SU-DHL-6 (cell line): ENCODE results near the gene C17orf114.

Source experiments
- H2AFZ ChIP-seq: fragments of 200-600 bp; sonication (generic); 2 replicates; pipeline ENCODE4 v1.6.1; 2014; ENCODE audit warnings: low read depth, mild to moderate bottlenecking, moderate library complexity, mixed read lengths, antibody characterized with exemption, low read length; ENCODE audit not compliant: severe bottlenecking
- H3F3A ChIP-seq: fragments of 200-600 bp; shearing (Covaris generic); 2 replicates; pipeline ENCODE4 v1.6.0; 2016; ENCODE audit warnings: antibody characterized with exemption, mild to moderate bottlenecking; ENCODE audit not compliant: insufficient read depth
- H3K27ac ChIP-seq: fragments of 200-600 bp; sonication (generic); 2 replicates; pipeline ENCODE4 v1.5.1; 2016; ENCODE audit warnings: low read depth, mild to moderate bottlenecking, low read length, moderate library complexity, mixed read lengths
- H3K27me3 ChIP-seq: fragments of 200-600 bp; sonication (generic), shearing (Covaris generic); 2 replicates; pipeline ENCODE4 v1.6.0; 2014; ENCODE audit warnings: mild to moderate bottlenecking, low read length
- H3K36me3 ChIP-seq: fragments of 200-600 bp; sonication (generic); 2 replicates; pipeline ENCODE4 v1.6.1; 2014; ENCODE audit warnings: mild to moderate bottlenecking, low read length, mixed read lengths
- H3K4me2 ChIP-seq: fragments of 300-600, 200-600 bp; shearing (Covaris generic), sonication (generic); 2 replicates; pipeline ENCODE4 v1.6.0; 2014; ENCODE audit warnings: low read length, low read depth, mild to moderate bottlenecking; ENCODE audit not compliant: poor library complexity, severe bottlenecking
- H3K4me3 ChIP-seq: fragments of 200-600 bp; sonication (generic); 2 replicates; pipeline ENCODE4 v1.5.1; 2014; ENCODE audit warnings: antibody characterized with exemption, low read length, mild to moderate bottlenecking, mixed read lengths; ENCODE audit not compliant: insufficient read depth, poor library complexity, severe bottlenecking
- H3K79me2 ChIP-seq: fragments of 200-600 bp; sonication (generic); 2 replicates; pipeline ENCODE4 v1.6.1; 2014; ENCODE audit warnings: mild to moderate bottlenecking, low read length, moderate library complexity; ENCODE audit not compliant: insufficient read depth
- H3K9ac ChIP-seq: fragments of 200-600 bp; sonication (generic); 2 replicates; pipeline ENCODE4 v1.7.0; 2014; ENCODE audit warnings: mild to moderate bottlenecking, low read length
- H3K9me2 ChIP-seq: fragments of 200-600 bp; sonication (generic); replicated peaks from 2 replicates; pipeline ENCODE4 v1.6.1; 2014; ENCODE audit warnings: low read length; ENCODE audit not compliant: insufficient read depth
- H3K9me3 ChIP-seq: fragments of 200-600 bp; sonication (generic); 2 replicates; pipeline ENCODE4 v1.6.1; 2014; ENCODE audit warnings: low read length, mixed read lengths; ENCODE audit not compliant: insufficient read depth
- H4K20me1 ChIP-seq: fragments of 200-600 bp; sonication (generic); 2 replicates; pipeline ENCODE4 v1.6.1; 2014; ENCODE audit warnings: low read depth, mild to moderate bottlenecking, antibody characterized with exemption, low read length, moderate library complexity, mixed read lengths
- CTCF ChIP-seq: fragments of 200-600 bp; sonication (generic); IDR thresholded peaks from one replicate; pipeline ENCODE4 v1.5.1; 2017; ENCODE audit warnings: antibody characterized with exemption, mild to moderate bottlenecking, low read length, moderate library complexity; ENCODE audit not compliant: insufficient read depth, poor library complexity, severe bottlenecking
- EZH2phosphoT487 ChIP-seq: fragments of 200-600 bp; sonication (generic), shearing (Covaris generic); conservative IDR thresholded peaks from 2 replicates; pipeline ENCODE4 v1.6.1; 2018; ENCODE audit warnings: mild to moderate bottlenecking, antibody characterized with exemption, low read length, moderate library complexity, mixed read lengths

C17orf114 gene

GRCh38 chr17:4780325-4780955 is 21.7 kb downstream of the C17orf114 start:
- H3K4me3 ChIP-seq, result no peak overlapping the region
- H3K4me2 ChIP-seq, result no peak overlapping the region
- H4K20me1 ChIP-seq, result no peaks in the 10 kb centered on the region
- H3K36me3 ChIP-seq, result no peaks in the 10 kb centered on the region
- H2AFZ ChIP-seq, result no peak overlapping the region
- no peaks in the 10 kb centered on the region for H3K9me3 ChIP-seq
- TF ChIP-seq CTCF, result no peak
- no peak for TF ChIP-seq EZH2phosphoT487
- no peaks in the 10 kb centered on the region for H3K79me2 ChIP-seq
- no peaks in the 10 kb centered on the region for H3K9me2 ChIP-seq
- no peak overlapping the region for H3K9ac ChIP-seq
- H3K27me3 ChIP-seq, result no peaks in the 10 kb centered on the region
- no peak overlapping the region for H3K27ac ChIP-seq
- H3F3A ChIP-seq, result no peaks in the 10 kb centered on the region

- TF ChIP-seq CTCF (no peak), EZH2phosphoT487 (no peak)
- Histone ChIP-seq H3K27ac (no peak overlapping the region), H3K36me3 (no peaks in the 10 kb centered on the region)
Observed at GRCh38 chr17:4777969-4778760, 24.0 kb downstream of the C17orf114 start.

GRCh38 chr17:4772235-4772613 is 29.9 kb downstream of the C17orf114 start:
- Histone ChIP-seq H3K27me3 (no peaks in the 10 kb centered on the region), H3K4me2 (no peak overlapping the region), H3K4me3 (no peak overlapping the region), H2AFZ (no peak overlapping the region), H3K9me3 (no peaks in the 10 kb centered on the region), H3K27ac (no peak overlapping the region), H3K9ac (no peak overlapping the region), H4K20me1 (no peaks in the 10 kb centered on the region), H3K9me2 (no peaks in the 10 kb centered on the region), H3K36me3 (no peaks in the 10 kb centered on the region), H3F3A (no peaks in the 10 kb centered on the region), H3K79me2 (no peaks in the 10 kb centered on the region)
- no peak for TF ChIP-seq CTCF
- no peak for TF ChIP-seq EZH2phosphoT487

More at GRCh38 chr17:4777969-4778760, 24.0 kb downstream of the C17orf114 start:
- H3F3A ChIP-seq, result no peaks in the 10 kb centered on the region
- H3K4me2 ChIP-seq, result no peak overlapping the region
- H3K4me3 ChIP-seq, result no peak overlapping the region
- no peak overlapping the region for H3K9ac ChIP-seq
- H3K9me3 ChIP-seq, result no peaks in the 10 kb centered on the region
- H4K20me1 ChIP-seq, result no peaks in the 10 kb centered on the region
- no peaks in the 10 kb centered on the region for H3K9me2 ChIP-seq
- no peaks in the 10 kb centered on the region for H3K79me2 ChIP-seq
- H2AFZ ChIP-seq, result no peak overlapping the region
- no peaks in the 10 kb centered on the region for H3K27me3 ChIP-seq
